Measurements from ENCODE around the gene PMIS2. TPM values are rescaled to one million over a fixed set of nuclear protein-coding genes. Genes with fewer than 3 reads are reported as not detected.

Gene PMIS2
- total RNA-seq, 2 donors from 2014 or later, result not detected

DNA sequence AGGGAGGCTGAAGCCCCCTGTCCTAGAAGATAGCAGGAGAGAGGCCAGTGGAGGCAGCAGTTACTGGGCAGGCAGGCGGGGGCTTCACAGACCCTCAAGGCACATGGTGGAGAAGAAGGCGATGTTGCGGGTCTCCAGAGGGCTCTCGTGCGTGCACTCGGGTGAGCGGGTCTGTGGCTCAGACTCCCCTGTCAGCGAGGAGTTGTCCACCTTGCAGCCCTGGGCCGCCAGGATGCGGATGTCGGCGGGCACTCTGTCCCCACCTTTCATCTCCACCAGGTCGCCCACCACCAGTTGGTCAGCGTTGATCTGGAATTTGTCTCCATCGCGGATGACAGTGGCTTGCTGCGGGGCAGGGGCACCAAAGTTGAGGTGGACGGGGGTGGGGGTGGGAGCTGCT lies 25.7 kb upstream of the PMIS2 start:
- no peaks in the 10 kb centered on the region for H3K9me3 ChIP-seq (ENCODE audit: control insufficient read depth, low read length, poor library complexity, severe bottlenecking)
- H3K27ac Mint-ChIP-seq, result no peak overlapping the region
- no peak overlapping the region for H3K4me3 Mint-ChIP-seq
- H3K27me3 Mint-ChIP-seq, result peaks cover 51% of the 10 kb centered on the region
- peaks cover 19% of the 10 kb centered on the region for H3K4me1 Mint-ChIP-seq
- ATAC-seq, result no peak
- peaks cover 13% of the 10 kb centered on the region for H3K36me3 Mint-ChIP-seq (ENCODE audit: low read depth)
- DNase-seq, result no peak

DNA sequence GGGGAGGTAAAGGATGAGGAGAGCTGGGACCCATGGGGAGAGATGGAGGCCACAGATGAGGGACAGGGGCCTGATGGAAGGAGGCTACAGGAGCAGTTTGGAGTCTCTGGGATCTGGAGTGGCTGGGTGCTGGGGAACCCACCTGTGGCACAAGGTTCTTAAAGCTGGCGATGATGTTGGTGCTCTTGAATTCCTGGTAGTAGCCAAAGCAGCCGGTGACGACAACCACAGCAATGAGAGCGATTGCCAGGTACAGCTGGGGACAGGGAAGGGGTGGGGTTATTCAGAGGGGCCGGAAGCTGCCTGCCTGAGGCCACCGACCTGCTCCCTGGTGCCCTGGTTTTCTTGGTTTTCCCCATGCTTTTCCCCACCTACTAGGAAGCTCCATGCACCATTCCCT lies 25.3 kb upstream of the PMIS2 start:
- peaks cover 55% of the 10 kb centered on the region for H3K27me3 Mint-ChIP-seq

DNA sequence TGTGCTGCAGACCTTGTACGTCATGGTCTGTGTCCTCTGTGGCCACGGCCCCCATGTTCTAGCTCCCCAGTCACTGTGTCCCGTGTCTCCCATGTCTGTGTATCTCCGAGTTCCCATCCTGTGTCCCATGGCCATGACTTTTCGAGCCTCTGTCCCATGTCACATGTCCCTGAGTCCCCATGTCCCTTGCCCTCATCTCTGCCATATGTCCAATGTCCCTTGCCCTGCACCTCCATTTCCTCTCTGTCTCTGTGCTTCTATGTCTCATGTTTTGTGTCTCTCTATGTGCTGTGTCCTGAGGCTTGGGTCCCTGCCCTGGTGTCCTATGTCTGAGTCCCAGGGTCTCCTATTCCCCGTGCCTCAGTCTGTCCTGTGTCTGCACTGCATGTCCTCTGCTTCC lies 24.5 kb upstream of the PMIS2 start:
- peaks cover 13% of the 10 kb centered on the region for H3K36me3 Mint-ChIP-seq (ENCODE audit: low read depth)
- no peak overlapping the region for H3K27ac Mint-ChIP-seq
- no peaks in the 10 kb centered on the region for H3K9me3 ChIP-seq (ENCODE audit: control insufficient read depth, low read length, poor library complexity, severe bottlenecking)
- H3K4me1 Mint-ChIP-seq, result peaks cover 17% of the 10 kb centered on the region
- H3K27me3 Mint-ChIP-seq, result peaks cover 56% of the 10 kb centered on the region
- ATAC-seq, result no peak
- DNase-seq, result no peak
- H3K4me3 Mint-ChIP-seq, result peak overlapping the region; percentile 31

More for the DNA sequence above, 25.3 kb upstream of the PMIS2 start:
- H3K36me3 Mint-ChIP-seq (ENCODE audit: low read depth), result peaks cover 13% of the 10 kb centered on the region
- H3K27ac Mint-ChIP-seq, result no peak overlapping the region
- H3K4me1 Mint-ChIP-seq, result peaks cover 19% of the 10 kb centered on the region
- no peak for DNase-seq
- no peak overlapping the region for H3K4me3 Mint-ChIP-seq
- H3K9me3 ChIP-seq (ENCODE audit: control insufficient read depth, low read length, poor library complexity, severe bottlenecking), result no peaks in the 10 kb centered on the region
- no peak for ATAC-seq

DNA sequence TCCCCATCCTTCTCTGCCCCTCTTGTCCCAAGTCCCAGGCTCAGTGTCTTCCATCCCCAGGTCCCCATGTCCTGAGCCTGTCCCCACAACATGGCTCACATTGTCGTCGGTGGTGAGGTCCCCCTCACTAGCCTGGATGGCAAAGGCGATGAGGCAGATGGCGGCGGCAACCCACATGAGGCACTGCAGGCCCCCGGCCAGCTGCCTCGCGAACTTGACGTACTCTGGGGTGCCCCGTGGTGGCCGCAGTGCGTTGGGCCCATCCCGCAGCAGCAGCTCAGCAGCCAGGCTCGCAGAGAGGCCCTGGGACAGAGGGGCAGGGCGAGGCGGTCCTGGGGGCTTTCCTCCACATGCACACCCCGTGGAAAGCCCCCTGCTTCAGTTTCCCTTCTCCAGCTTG lies 23.6 kb upstream of the PMIS2 start:
- ATAC-seq, result no peak
- Mint-ChIP-seq H3K36me3 (ENCODE audit: low read depth) (peaks cover 13% of the 10 kb centered on the region), H3K27me3 (peaks cover 63% of the 10 kb centered on the region), H3K27ac (no peak overlapping the region), H3K4me1 (peaks cover 14% of the 10 kb centered on the region), H3K4me3 (no peak overlapping the region)
- no peak for DNase-seq
- no peaks in the 10 kb centered on the region for H3K9me3 ChIP-seq (ENCODE audit: control insufficient read depth, low read length, poor library complexity, severe bottlenecking)

DNA sequence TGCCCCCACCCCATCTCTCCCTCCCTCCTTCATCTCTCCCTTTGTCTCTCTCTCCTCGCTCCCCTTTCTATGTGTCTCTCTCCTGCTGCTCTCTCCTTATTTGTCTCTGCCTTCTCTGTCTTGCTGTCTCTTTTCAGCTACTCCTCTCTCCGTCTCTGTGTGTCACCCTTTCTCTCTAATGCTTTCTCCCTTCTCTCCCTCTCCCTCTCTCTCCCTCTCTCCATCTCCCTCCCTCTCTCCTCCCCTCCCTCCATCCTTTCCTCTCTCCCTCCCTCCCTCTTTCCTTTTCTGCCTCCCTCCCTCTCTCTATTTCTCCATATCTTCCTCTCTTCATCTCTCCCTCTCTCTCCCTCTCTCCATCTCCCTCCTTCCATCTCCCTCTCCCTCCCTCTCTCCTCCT lies 23.2 kb upstream of the PMIS2 start:
- no peak overlapping the region for H3K4me3 Mint-ChIP-seq
- no peak overlapping the region for H3K27ac Mint-ChIP-seq
- DNase-seq (no peak), ATAC-seq (no peak)
- H3K27me3 Mint-ChIP-seq, result peaks cover 64% of the 10 kb centered on the region
- peaks cover 13% of the 10 kb centered on the region for H3K36me3 Mint-ChIP-seq (ENCODE audit: low read depth)
- H3K9me3 ChIP-seq (ENCODE audit: control insufficient read depth, low read length, poor library complexity, severe bottlenecking), result no peaks in the 10 kb centered on the region
- H3K4me1 Mint-ChIP-seq, result peaks cover 14% of the 10 kb centered on the region

DNA sequence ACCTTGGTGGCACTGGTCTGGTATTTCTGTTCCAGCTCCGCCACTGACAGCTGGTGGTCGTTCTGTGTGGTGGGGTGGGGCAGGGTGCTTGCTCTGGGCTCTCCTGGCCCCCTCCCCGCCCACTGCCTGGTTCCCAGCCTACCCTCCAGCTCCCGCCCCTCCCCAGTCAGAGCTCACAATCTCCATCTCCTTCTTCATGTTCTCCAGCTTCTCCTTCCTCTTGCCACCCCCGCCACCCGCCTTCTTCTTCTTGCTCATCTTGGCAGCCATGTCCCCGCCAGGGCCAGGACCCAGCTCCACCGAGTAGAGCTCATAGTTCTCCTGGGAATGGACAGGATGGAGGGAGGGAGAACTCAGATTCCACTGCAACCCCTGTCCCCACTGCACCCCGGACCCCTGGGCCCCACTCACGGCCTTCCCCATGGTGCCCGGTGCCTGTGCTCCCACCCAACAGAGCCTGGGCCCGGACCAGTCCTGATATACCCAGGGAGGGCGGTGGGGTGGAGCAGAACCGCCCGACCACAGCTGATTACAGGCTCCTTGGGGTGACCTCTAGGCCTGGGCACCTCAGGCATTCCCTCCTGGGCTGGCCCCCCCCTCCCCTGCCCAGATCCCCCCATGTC lies 22.7 kb upstream of the PMIS2 start, which contains the start of gene ATP4A:
Gene ATP4A, minus strand, starts transcription at position 452 of the 623 bp plus-strand sequence. Its CDS starts 29 bp downstream, at position 423.
- Mint-ChIP-seq H3K36me3 (ENCODE audit: low read depth) (peaks cover 11% of the 10 kb centered on the region), H3K27ac (no peak within 1 kb of the TSS), H3K4me1 (peaks cover 14% of the 10 kb centered on the region), H3K27me3 (peaks cover 67% of the 10 kb centered on the region), H3K4me3 (no peak within 1 kb of the TSS)
- ATAC-seq (no peak), DNase-seq (no peak)
- no peaks in the 10 kb centered on the region for H3K9me3 ChIP-seq (ENCODE audit: control insufficient read depth, low read length, poor library complexity, severe bottlenecking)

DNA sequence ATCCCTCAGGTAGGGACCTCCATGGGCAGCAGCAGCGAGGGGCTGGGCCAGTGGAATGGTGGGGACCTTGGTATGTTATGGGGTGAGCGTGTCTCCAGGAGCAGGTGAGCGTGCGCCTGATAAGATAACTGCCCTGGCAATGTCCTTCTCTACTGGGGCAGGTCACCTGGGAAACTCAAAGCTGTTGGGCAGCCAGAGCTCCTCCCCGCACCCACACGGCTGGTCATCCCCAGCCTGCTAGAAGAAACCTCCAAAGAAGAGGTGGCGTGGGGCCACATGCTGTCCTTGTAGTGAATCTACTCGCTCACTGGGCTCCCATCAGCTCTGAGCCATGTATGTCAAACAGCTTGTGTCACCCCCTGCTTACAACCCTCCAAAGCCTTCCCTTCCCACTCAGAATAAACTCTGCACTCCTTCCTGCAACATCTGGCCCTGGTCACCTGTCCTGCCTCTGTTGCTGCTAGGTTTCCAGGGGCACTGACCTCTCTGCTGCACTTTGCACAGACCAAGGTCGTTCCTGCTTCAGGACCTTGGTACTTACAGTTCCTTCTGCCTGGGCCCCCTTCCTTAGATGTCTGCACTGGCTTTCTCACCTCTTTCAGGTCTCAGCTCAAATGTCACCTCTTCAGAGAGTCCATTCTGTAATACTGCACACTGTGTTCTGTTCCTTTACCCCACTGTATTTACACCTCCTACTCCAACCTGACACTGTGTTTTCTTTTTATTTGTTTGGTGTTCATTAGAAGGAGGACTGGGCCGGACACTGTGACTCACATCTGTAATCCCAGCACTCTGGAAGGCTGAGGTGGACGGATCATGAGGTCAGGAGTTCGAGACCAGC lies 20.7 kb upstream of the PMIS2 start:
- no peaks in the 10 kb centered on the region for H3K9me3 ChIP-seq (ENCODE audit: control insufficient read depth, low read length, poor library complexity, severe bottlenecking)

DNA sequence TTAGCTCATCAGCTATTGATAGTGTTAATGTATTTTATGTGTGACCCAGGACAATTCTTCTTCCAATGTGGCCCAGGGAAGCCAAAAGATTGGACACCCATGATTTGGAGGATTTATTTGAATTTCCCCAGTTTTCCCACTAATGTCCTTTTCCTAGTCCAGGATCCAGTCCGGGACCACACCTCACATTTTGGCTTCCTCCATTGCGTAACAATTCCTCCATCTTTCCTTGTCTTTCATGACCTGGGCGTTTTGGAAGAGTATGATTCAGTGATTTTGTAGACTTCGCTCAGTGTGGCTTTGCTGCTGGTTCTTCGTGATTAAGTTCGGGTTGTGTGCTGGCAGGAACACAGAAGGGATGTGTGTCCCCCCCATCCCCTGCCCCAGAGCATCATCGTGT lies 19.2 kb upstream of the PMIS2 start:
- H3K4me3 Mint-ChIP-seq, result no peak overlapping the region
- H3K9me3 ChIP-seq (ENCODE audit: control insufficient read depth, low read length, poor library complexity, severe bottlenecking), result no peaks in the 10 kb centered on the region
- H3K4me1 Mint-ChIP-seq, result peaks cover 3% of the 10 kb centered on the region
- H3K27me3 Mint-ChIP-seq, result peaks cover 62% of the 10 kb centered on the region
- H3K36me3 Mint-ChIP-seq (ENCODE audit: low read depth), result peaks cover 5% of the 10 kb centered on the region
- ATAC-seq, result no peak
- no peak overlapping the region for H3K27ac Mint-ChIP-seq
- no peak for DNase-seq

More for the DNA sequence above, 20.7 kb upstream of the PMIS2 start:
- DNase-seq (no peak), ATAC-seq (no peak)
- Mint-ChIP-seq H3K4me1 (peaks cover 9% of the 10 kb centered on the region), H3K27ac (no peak overlapping the region), H3K36me3 (ENCODE audit: low read depth) (peaks cover 11% of the 10 kb centered on the region), H3K4me3 (no peak overlapping the region), H3K27me3 (peaks cover 64% of the 10 kb centered on the region)

DNA sequence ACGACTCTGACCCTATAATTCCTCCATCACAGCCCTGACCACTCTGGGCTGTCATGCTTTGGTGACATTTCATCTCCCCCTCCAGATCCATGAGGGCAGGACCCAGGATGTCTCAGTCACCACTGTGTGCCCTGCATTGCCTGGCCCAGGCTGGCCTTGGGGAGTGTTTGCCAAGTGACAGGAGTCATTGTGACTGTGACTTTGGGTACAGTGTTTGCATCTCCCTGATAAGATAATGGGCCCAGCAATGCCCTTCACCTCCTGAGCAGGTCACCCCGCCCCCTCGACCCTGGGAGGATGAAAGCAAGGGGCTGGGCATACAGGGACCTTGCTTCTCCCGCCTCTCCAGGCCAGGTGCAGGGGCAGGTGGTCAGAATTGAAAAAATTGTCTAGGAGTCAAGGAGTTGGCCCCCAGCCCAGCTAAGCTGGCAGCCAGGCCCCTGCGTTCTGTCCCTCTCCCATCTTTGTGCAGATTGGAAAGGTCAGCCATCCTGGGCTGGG lies 16.6 kb upstream of the PMIS2 start:
- no peak for ATAC-seq
- Mint-ChIP-seq H3K4me3 (no peak overlapping the region), H3K27ac (no peak overlapping the region), H3K27me3 (peaks cover 47% of the 10 kb centered on the region), H3K4me1 (no peaks in the 10 kb centered on the region), H3K36me3 (ENCODE audit: low read depth) (no peaks in the 10 kb centered on the region)
- DNase-seq, result no peak
- H3K9me3 ChIP-seq (ENCODE audit: control insufficient read depth, low read length, poor library complexity, severe bottlenecking), result no peaks in the 10 kb centered on the region

DNA sequence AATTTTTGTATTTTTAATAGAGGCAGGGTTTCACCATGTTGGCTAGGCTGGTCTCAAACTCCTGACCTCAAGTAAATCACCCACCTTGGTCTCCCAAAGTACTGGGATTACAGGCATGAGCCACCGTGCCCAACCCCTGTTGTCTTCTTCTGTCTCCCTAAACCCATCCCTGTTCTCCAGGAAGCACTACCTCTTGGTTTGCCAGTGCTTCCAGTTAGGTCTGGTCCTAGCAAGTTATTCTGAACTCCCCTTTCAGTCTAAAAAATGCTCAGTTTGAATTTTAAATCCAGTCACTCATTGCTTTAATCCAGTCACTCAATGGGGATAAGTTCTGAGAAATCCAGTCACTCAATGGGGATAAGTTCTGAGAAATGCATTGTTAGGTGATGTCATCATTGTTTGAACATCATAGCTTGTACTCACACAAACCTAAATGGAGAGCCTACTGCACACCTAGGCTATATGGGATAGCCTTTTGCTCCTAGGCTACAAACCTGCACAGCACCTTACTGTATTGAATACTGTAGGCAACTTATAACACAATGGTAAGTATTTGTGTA lies 14.5 kb upstream of the PMIS2 start:
- H3K36me3 Mint-ChIP-seq (ENCODE audit: low read depth), result peaks cover under 1% of the 10 kb centered on the region
- no peak for DNase-seq
- no peak overlapping the region for H3K27ac Mint-ChIP-seq
- H3K27me3 Mint-ChIP-seq, result peaks cover 33% of the 10 kb centered on the region
- H3K4me1 Mint-ChIP-seq, result no peaks in the 10 kb centered on the region
- no peak for ATAC-seq
- H3K4me3 Mint-ChIP-seq, result no peak overlapping the region
- no peaks in the 10 kb centered on the region for H3K9me3 ChIP-seq (ENCODE audit: control insufficient read depth, low read length, poor library complexity, severe bottlenecking)

DNA sequence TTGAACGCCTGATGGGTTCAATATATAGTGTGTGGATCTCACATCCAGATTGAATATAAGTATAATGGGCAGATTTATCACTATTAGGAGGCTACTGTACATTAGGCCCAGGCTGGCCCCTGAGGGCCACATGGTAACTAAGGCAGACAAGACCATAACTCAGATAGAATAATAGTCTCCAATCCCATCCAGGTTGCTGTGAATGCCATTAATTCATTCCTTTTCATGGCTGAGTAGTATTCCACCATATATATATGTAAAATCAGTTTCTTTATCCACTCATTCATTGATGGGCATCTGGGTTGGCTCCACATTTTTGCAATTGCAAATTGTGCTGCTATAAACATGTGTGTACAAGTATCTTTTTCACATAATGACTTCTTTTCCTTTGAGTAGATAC lies 8.1 kb upstream of the PMIS2 start:
- Mint-ChIP-seq H3K27ac (no peak overlapping the region), H3K4me3 (no peak overlapping the region), H3K4me1 (no peaks in the 10 kb centered on the region), H3K36me3 (ENCODE audit: low read depth) (peaks cover 4% of the 10 kb centered on the region), H3K27me3 (peaks cover 16% of the 10 kb centered on the region)
- H3K9me3 ChIP-seq (ENCODE audit: control insufficient read depth, low read length, poor library complexity, severe bottlenecking), result no peaks in the 10 kb centered on the region
- DNase-seq (no peak), ATAC-seq (no peak)

DNA sequence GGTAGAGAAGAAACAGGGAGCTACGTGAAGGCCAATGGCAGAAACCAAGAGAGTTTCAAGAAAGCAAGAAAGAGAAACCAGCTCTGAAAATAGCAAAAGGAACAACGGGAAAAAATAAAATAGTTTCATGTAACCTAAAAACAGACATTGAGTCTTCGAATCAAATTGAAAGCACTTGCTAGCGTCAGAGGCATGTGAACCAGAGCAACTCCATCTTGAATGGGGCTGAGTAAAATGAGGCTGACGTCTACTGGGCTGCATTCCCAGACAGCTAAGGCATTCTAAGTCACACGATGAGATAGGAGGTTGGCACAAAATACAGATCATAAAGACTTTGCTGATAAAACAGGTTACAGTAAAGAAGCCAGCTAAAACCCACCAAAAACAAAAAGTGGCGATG lies 7.3 kb upstream of the PMIS2 start:
- Mint-ChIP-seq H3K27ac (no peak overlapping the region), H3K4me3 (no peak overlapping the region), H3K27me3 (peaks cover 23% of the 10 kb centered on the region), H3K4me1 (no peaks in the 10 kb centered on the region), H3K36me3 (ENCODE audit: low read depth) (peaks cover 4% of the 10 kb centered on the region)
- no peak for ATAC-seq
- H3K9me3 ChIP-seq (ENCODE audit: control insufficient read depth, low read length, poor library complexity, severe bottlenecking), result no peaks in the 10 kb centered on the region
- no peak for DNase-seq

DNA sequence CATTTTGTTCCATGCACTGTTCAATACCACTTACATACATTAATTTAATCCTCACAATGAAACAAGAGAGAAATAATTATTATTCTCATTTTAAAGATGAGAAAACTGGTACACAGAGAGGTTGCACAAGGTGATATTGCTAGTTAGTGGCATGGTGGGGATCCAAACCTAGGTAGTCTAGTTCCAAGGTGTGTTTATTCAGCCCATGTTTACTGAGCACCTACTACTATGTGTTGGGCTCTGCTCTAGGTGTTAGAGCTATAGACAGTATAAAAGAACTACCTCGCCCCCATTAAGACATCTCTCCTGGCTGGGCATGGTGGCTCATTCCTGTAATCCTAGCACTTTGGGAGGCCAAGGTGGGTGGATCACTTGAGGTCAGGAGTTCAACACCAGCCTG lies 3.2 kb upstream of the PMIS2 start:
- no peaks in the 10 kb centered on the region for H3K4me1 Mint-ChIP-seq

More for the DNA sequence above, 3.2 kb upstream of the PMIS2 start:
- DNase-seq (no peak), ATAC-seq (no peak)
- Mint-ChIP-seq H3K36me3 (ENCODE audit: low read depth) (peaks cover 4% of the 10 kb centered on the region), H3K27ac (no peak overlapping the region), H3K27me3 (peaks cover 55% of the 10 kb centered on the region), H3K4me3 (no peak overlapping the region)
- H3K9me3 ChIP-seq (ENCODE audit: control insufficient read depth, low read length, poor library complexity, severe bottlenecking), result no peaks in the 10 kb centered on the region
